ENCODE data around the gene ARFGEF2.

Gene ARFGEF2

DNA sequence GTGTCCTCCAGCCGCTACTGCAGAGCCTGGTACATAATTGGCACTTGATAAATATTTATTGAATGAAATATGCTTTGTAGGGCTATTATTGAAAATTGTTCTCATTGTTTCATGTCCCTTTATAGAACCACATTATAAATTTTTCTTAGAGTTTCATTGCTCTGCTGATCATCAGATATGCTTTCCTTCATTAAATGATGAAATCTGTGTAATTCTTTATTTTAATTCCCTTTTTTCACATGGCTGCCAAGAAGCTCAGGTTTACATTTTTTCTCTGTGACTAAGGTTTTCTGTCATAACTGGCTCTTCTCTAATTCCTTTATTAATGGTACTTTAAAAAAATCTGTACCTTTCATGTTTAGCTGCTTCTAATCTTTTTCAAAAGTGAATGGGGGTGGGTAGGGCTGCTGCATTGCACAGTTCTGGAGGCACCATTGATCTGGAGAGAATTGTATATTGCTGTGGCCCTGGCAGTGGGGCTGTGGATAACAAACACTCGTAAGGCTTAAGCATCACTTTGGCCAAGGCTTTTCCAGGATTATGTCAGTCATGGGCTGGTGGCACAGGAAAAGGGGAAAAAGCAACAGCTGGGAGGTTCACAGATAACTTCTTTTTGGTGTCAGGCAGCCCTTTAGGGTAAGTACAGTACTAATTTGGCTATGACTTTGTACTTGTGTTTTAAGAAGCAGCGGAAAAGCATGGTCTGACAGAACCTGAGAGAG, 43.8 kb downstream of the ARFGEF2 start:
- no peak for ATAC-seq (ENCODE audit: insufficient read depth, low read depth)
- H3K9ac ChIP-seq (ENCODE audit: low read depth, low read length) = no peak overlapping the region

DNA sequence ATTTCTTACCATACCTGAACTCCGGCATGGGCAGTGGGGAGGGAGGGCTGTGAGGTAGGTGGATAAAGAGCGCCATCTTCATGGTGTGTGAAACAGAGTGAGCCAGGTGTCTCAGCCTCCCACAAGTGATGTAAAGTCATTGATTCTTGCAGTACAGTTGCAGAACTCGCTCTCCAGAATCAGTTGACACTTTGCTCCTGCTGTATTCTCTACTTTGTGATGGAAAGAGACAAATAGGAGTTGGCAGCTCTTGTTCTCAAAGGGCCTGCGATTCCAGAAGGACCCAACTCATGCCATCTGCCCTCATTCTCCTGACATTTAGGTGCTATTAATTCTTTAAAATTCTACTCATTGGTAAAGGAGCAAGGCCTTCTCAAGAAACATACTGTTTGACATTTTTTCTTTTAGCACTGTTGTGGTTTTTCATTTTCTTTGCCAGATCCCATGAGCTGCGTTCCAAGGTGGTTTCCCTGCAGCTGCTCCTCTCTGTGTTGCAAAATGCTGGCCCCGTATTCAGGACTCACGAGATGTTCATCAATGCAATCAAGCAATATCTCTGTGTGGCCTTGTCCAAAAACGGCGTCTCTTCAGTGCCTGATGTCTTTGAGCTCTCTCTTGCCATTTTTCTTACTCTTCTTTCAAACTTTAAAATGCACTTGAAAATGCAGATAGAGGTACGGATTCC, 49.3 kb downstream of the ARFGEF2 start:
- DNase-seq = no peak

More for the DNA sequence above, 43.8 kb downstream of the ARFGEF2 start:
- no peak overlapping the region for H3K4me3 ChIP-seq (ENCODE audit: low read depth in 1 of 2, low read length in 2 of 2)
- H3K9me3 ChIP-seq (ENCODE audit: insufficient read depth, low read length, severe bottlenecking) = no peaks in the 10 kb centered on the region
- H3K4me1 ChIP-seq (ENCODE audit: insufficient read depth, low read length) = no peaks in the 10 kb centered on the region
- H3K4me2 ChIP-seq (ENCODE audit: insufficient read depth, low read length) = no peak overlapping the region
- H3K27me3 ChIP-seq (ENCODE audit: insufficient read depth, low read length, poor library complexity) = no peaks in the 10 kb centered on the region
- no peaks in the 10 kb centered on the region for H3K79me2 ChIP-seq (ENCODE audit: insufficient read depth, low read length)
- no peak for DNase-seq
- H3K36me3 ChIP-seq (ENCODE audit: insufficient read depth, low read length) = peaks cover 53% of the 10 kb centered on the region
- no peaks in the 10 kb centered on the region for H4K20me1 ChIP-seq (ENCODE audit: insufficient read depth, low read length)
- H2AFZ ChIP-seq (ENCODE audit: low read depth, low read length) = no peak overlapping the region
- TF ChIP-seq EZH2 (IDR thresholded peaks at IDR 0.05; ENCODE audit: borderline replicate concordance, low read depth, low read length, severe bottlenecking) = no peak
- TF ChIP-seq, protein P1, sequence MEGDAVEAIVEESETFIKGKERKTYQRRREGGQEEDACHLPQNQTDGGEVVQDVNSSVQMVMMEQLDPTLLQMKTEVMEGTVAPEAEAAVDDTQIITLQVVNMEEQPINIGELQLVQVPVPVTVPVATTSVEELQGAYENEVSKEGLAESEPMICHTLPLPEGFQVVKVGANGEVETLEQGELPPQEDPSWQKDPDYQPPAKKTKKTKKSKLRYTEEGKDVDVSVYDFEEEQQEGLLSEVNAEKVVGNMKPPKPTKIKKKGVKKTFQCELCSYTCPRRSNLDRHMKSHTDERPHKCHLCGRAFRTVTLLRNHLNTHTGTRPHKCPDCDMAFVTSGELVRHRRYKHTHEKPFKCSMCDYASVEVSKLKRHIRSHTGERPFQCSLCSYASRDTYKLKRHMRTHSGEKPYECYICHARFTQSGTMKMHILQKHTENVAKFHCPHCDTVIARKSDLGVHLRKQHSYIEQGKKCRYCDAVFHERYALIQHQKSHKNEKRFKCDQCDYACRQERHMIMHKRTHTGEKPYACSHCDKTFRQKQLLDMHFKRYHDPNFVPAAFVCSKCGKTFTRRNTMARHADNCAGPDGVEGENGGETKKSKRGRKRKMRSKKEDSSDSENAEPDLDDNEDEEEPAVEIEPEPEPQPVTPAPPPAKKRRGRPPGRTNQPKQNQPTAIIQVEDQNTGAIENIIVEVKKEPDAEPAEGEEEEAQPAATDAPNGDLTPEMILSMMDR (IDR thresholded peaks at IDR 0.05; ENCODE audit: borderline replicate concordance, extremely low read depth, low read length, poor library complexity, severe bottlenecking) = no peak
- no peak overlapping the region for H3K27ac ChIP-seq (ENCODE audit: low read length)

DNA sequence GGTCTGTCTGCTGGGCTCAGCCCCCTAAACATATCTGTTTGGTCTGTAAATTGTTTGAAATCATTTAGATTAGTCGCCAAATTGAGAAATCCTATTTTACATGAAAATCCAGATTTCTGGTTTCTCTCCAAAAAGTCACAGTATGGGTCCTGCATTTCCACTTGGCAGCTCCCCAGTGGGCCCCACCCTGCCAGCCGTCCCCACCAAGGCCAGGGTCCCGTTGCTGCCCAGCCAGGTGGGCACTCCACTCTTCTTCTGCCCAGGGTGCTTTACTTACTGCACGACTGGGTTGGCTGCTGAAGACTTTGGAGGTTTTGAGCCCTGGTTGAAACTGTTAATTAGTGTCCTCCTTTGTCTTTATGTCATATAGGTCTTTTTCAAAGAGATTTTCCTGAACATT, 50.4 kb downstream of the ARFGEF2 start:
- Histone ChIP-seq H2AFZ (ENCODE audit: low read depth, low read length) (no peak overlapping the region), H3K9ac (ENCODE audit: low read depth, low read length) (no peak overlapping the region), H3K36me3 (ENCODE audit: insufficient read depth, low read length) (peaks cover 75% of the 10 kb centered on the region), H3K4me2 (ENCODE audit: insufficient read depth, low read length) (no peak overlapping the region), H3K4me1 (ENCODE audit: insufficient read depth, low read length) (no peaks in the 10 kb centered on the region), H4K20me1 (ENCODE audit: insufficient read depth, low read length) (no peaks in the 10 kb centered on the region), H3K79me2 (ENCODE audit: insufficient read depth, low read length) (no peaks in the 10 kb centered on the region), H3K9me3 (ENCODE audit: insufficient read depth, low read length, severe bottlenecking) (no peaks in the 10 kb centered on the region), H3K4me3 (ENCODE audit: low read depth in 1 of 2, low read length in 2 of 2) (no peak overlapping the region), H3K27me3 (ENCODE audit: insufficient read depth, low read length, poor library complexity) (no peaks in the 10 kb centered on the region), H3K27ac (ENCODE audit: low read length) (no peak overlapping the region)
- no peak for ATAC-seq (ENCODE audit: insufficient read depth, low read depth)
- no peak for DNase-seq
- TF ChIP-seq, protein P1 (IDR thresholded peaks at IDR 0.05; ENCODE audit: borderline replicate concordance, extremely low read depth, low read length, poor library complexity, severe bottlenecking) = no peak
- TF ChIP-seq EZH2 (IDR thresholded peaks at IDR 0.05; ENCODE audit: borderline replicate concordance, low read depth, low read length, severe bottlenecking) = no peak

More for the DNA sequence above, 49.3 kb downstream of the ARFGEF2 start:
- no peak overlapping the region for H3K27ac ChIP-seq (ENCODE audit: low read length)
- H3K79me2 ChIP-seq (ENCODE audit: insufficient read depth, low read length) = no peaks in the 10 kb centered on the region
- no peaks in the 10 kb centered on the region for H3K27me3 ChIP-seq (ENCODE audit: insufficient read depth, low read length, poor library complexity)
- H4K20me1 ChIP-seq (ENCODE audit: insufficient read depth, low read length) = no peaks in the 10 kb centered on the region
- no peaks in the 10 kb centered on the region for H3K9me3 ChIP-seq (ENCODE audit: insufficient read depth, low read length, severe bottlenecking)
- no peak for TF ChIP-seq EZH2 (IDR thresholded peaks at IDR 0.05; ENCODE audit: borderline replicate concordance, low read depth, low read length, severe bottlenecking)
- TF ChIP-seq, protein P1 (IDR thresholded peaks at IDR 0.05; ENCODE audit: borderline replicate concordance, extremely low read depth, low read length, poor library complexity, severe bottlenecking) = no peak
- no peak overlapping the region for H3K4me3 ChIP-seq (ENCODE audit: low read depth in 1 of 2, low read length in 2 of 2)
- ATAC-seq (ENCODE audit: insufficient read depth, low read depth) = no peak
- H3K4me2 ChIP-seq (ENCODE audit: insufficient read depth, low read length) = no peak overlapping the region
- H2AFZ ChIP-seq (ENCODE audit: low read depth, low read length) = no peak overlapping the region
- peaks cover 73% of the 10 kb centered on the region for H3K36me3 ChIP-seq (ENCODE audit: insufficient read depth, low read length)
- no peak overlapping the region for H3K9ac ChIP-seq (ENCODE audit: low read depth, low read length)
- no peaks in the 10 kb centered on the region for H3K4me1 ChIP-seq (ENCODE audit: insufficient read depth, low read length)
